Left forelimb (tissue), 1 donor: ENCODE data around the gene CYLD.

Experiments used
- DNase-seq: peaks from one replicate; pipeline ENCODE4 v3.0.0-alpha.2; 2018; ENCODE audit warnings: low spot score

The CYLD gene

DNA sequence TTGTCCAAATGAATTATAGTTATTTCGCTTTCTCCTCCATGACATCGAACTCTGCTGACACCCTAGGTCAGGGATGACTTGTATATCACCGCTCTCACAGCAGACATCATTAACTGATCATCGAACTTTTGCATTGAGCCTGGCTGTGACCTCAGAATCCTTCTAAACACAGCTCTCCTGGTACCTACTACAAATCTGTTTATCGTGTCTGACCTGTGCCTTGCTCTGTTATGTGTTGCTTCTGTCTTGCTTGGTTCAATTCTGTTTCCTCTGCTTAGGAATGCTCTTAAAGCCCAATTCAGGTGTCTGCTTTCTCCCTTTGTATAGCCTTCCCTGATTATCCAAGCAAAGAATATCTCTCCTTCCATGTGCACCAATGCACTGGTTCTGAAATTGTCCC is 78.3 kb downstream of the CYLD start:
- DNase-seq, result no peak

- no peak for DNase-seq
These were observed 79.7 kb downstream of the CYLD start for GRCh38 chr16:50821586-50821985.

- DNase-seq, result no peak
These were observed 80.8 kb downstream of the CYLD start for GRCh38 chr16:50822671-50823070.

- no peak for DNase-seq
These were observed 85.0 kb downstream of the CYLD start for GRCh38 chr16:50826797-50827316.

DNA sequence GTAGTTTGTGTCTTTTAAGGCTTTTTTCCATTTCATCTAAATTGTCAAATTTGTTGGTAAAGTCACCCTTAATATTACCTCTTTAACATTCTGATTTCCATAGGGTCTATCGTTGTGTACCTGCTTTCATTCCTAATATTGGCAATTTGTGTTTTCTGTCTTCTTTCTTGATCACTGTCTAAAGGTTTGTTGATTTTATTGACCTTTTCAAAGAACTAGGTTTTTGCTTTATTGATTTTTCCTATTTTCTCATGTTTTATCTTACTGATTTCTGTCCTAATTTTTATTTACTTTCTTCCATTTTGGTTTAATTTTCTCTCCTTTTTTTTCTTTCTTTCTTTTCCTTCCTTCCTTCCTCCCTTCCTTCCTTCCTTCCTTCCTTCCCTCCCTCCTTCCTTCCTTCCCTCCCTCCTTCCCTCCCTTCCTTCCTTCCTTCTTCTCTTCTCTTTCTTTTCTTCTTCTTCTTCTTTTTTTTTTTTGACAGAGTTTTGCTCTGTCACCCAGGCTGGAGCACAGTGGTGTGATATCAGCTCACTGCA is 86.3 kb downstream of the CYLD start:
- DNase-seq, result no peak

- DNase-seq, result no peak
These were observed 88.8 kb downstream of the CYLD start for GRCh38 chr16:50830698-50831097.

DNA sequence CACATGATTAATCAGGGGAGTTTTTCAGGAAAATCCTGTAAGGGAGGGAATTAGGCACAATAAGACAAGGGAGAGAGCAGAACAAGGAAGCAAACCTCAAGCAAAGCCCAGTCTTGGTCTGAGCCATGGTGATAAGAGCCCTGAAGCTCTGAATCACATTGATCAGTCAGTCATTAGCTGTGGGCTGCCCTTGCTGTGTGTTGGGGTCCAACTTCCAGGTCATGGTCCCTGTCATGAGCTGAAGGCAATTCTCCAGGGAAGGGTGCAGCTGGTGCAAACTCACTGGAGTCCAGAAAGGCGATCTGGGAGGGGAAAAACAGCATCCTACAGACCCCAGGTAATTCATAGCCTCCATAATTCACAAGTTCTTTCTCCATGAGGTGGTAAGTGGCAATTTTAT is 89.9 kb downstream of the CYLD start:
- DNase-seq, result no peak

DNA sequence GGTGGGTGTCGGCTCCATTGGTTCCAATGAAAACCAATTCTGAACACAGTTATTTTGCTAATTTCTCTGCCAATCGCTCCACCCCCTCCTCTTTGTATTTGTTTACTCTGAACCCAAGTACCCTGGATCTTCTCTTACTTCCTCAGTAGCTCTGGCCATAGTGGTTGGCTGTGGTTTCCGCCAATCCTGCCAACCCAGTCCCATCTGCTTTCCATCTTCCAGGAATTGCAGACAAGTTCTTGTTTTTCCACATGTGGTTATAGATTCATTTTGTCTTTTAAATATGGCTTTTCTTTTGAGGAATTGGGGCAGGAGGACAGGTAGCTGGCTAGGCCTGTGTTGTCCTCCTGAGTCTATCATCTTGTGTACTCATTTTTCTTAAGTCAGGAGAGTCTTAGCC is 92.0 kb downstream of the CYLD start:
- no peak for DNase-seq

- no peak for DNase-seq
These were observed 92.8 kb downstream of the CYLD start for GRCh38 chr16:50834701-50835100.

- DNase-seq, result no peak
These were observed 93.6 kb downstream of the CYLD start for GRCh38 chr16:50835358-50836060.

GRCh38 chr16:50836121-50836621 is 94.3 kb downstream of the CYLD start:
- no peak for DNase-seq

DNA sequence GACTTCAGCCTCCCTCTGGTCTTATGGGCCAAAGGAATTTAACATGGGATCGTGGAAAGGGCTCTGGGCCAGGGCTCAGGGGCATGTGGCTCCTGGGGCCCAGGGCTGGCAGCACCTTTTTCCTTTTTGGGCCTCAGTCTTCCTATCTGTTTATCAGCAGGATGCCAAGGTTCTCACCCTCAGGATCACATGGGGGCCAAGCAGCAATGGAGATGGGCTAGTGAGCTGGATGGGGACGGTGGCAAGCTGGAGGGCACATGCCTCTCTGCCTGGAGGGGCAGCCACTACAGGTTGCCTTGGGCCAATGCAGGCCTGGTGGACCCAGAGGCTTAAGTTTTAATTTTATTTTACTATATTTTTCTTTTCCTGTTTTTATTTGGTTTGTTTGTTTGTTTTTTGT is 95.4 kb downstream of the CYLD start:
- DNase-seq, result no peak

DNA sequence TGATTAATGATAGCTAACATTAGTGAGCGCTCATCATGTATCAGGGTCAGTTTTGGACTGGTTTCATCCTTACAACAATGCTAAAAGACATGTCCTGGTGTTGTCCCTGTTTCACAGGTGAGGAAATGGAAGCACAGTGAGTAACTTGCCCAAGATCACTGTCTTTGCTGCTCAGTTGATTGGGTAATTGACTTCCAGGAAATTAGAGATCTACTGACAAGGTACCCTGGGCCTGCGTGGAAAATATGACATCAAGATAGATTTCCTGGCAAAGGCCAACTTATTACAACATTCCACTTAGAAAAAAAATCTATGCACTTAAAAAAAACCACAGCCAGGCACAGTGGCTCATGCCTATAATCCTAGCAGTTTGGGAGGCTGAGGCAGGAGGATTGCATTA is 96.3 kb downstream of the CYLD start:
- DNase-seq, result no peak

DNA sequence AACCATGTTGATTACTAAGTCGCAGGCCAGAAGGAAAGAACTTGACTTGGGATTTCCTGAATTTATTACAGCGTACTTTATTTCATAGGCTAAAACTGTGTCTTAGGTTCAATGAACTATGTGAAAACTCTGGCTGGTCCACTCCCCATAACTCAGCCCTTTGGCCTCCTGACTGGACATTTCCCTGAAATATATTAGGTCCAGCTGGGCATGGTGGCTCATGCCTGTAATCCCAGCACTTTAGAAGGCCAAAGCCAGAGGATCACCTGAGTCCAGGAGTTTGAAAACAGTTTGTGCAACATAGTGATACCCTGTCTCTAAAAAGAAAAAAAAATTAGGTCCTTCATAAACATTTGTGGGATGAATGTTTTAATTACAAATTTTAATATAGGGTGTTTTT is 97.0 kb downstream of the CYLD start:
- DNase-seq, result no peak

GRCh38 chr16:50839356-50839755 is 97.5 kb downstream of the CYLD start:
- no peak for DNase-seq

DNA sequence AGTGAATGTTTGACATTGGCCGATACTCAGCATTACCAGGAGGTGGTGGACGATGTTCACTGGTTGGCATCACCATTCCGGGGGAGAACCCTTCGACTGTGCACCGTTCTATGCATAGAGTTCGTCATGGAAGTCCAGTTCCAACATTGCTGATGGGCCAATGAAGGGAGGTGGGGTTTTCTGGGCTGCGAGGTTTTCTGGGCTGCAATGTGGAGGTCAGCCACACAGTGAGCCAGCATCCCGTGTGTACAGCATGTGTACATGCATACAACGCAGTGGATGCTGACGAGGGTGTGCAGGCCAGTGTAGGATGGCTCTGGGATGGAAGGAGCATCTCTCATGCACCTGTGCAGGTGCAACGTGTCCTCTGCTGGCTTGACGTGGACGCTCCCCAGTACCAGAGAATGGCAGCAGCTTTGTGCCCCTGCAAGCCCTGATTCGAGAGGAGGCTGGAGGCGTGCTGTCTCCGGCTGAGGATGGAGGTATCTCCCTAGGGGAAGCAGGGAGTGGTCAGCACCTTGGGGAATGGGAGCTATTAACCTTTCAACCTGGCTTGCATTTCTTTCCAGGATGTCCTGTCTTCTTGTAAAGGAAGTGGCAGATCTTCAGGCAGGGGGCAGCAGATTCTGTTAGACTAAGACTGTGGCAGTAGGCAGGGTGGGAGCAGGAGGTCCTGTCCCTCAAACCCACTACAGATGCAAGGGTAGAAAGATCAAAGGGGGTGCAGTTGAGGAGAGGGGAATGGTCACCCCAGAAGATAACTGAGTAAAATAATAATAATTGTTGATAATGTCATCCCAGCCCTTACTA is 98.2 kb downstream of the CYLD start:
- DNase-seq, result no peak

GRCh38 chr16:50841081-50841886 is 99.4 kb downstream of the CYLD start:
- no peak for DNase-seq

GRCh38 chr16:50842013-50842505 is 100.2 kb downstream of the CYLD start:
- DNase-seq, result no peak

- DNase-seq, result no peak
These were observed 100.7 kb downstream of the CYLD start for GRCh38 chr16:50842589-50842988.

DNA sequence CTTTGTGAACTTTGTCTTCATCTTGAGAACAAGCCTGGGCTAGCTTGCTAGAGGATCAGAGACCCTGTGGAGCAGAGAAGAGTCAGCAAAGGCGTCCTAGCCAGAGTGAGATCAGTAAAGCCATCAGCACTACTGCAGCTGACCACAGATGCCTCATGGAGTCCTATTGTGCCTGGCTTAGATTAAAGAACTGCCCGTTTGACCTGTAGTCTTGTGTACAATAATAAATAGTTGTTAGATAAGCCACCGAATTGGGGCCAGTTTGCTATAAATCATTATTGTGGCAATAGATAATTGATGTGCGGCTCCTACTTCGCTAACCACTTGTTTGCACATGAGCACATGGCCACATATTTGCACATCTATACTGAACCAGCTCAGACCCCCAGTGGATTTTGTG is 103.0 kb downstream of the CYLD start:
- no peak for DNase-seq

- DNase-seq, result no peak
These were observed 103.4 kb downstream of the CYLD start for GRCh38 chr16:50845296-50845695.

GRCh38 chr16:50846511-50846910 is 104.6 kb downstream of the CYLD start:
- no peak for DNase-seq
